HG03520 (cell line): ENCODE measurements around the gene FAM9B.

Experiments used
- ATAC-seq: cut with Tn5 transposase; IDR thresholded peaks from one replicate; pipeline ENCODE4 v1.9.1; 2021; ENCODE audit warnings: mild to moderate bottlenecking, moderate library complexity; ENCODE audit not compliant: unreplicated experiment

The FAM9B gene

GRCh38 chrX:8981723-8982122 lies 52.2 kb downstream of the FAM9B start:
- ATAC-seq = no peak

- no peak for ATAC-seq
Observed at GRCh38 chrX:8980756-8981155, 53.2 kb downstream of the FAM9B start.
